Dedifferentiated amniotic fluid mesenchymal stem cell (primary cell): ENCODE measurements around the gene SMARCA2.

Experiments
- DNase-seq: peaks from one replicate; pipeline ENCODE4 v3.0.0-alpha.2; 2016; ENCODE audit errors: extremely low spot score

Gene SMARCA2

GRCh38 chr9:2170722-2171121, 155.6 kb downstream of the SMARCA2 start:
- no peak for DNase-seq

GRCh38 chr9:2173170-2173569, 158.0 kb downstream of the SMARCA2 start:
- DNase-seq = no peak

DNA sequence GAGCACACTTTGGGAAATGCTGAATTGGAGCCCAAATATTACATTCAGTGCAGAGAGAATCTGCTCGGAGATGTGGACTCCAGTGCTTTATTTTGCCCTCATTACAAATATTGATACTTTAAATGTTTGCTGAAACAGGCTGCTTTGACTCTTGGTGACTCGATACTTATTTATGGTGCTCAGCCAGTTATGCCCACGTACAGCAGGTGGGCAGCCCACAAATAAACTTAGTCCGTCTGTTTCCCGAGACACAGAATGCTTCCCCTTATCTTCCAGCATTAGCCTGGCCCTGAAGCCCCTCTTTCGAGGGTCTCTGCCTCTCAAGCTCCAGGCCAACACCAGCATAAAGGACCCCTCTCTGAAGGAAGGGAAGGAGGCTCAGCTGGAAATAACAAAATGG, 158.7 kb downstream of the SMARCA2 start:
- DNase-seq = no peak

- DNase-seq = no peak
Measured at GRCh38 chr9:2174306-2174705, 159.2 kb downstream of the SMARCA2 start.

- DNase-seq = no peak
Measured at GRCh38 chr9:2174911-2175310, 159.8 kb downstream of the SMARCA2 start.

DNA sequence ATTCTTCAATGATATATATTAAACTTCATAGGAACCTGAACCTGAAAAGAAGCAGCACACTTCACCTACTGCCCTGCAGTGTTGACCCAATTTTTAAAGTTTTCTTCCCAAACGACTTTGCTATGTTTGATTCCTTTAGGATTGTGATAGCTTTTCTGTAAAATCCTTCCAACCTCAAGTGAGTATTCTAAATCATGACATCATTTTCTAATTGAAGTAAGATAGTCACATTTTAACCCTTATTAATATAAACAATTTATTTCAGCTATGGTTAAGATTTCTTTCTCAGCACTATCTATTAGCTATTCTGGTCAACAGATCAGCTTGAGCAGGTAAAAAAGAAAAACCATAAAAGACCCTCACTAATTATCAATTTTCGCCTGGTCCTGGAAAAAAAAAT, 162.0 kb downstream of the SMARCA2 start:
- no peak for DNase-seq

GRCh38 chr9:2178034-2178734, 163.0 kb downstream of the SMARCA2 start:
- no peak for DNase-seq

GRCh38 chr9:2179567-2179966, 164.4 kb downstream of the SMARCA2 start:
- DNase-seq = no peak

GRCh38 chr9:2180154-2180553, 165.0 kb downstream of the SMARCA2 start:
- DNase-seq = no peak

- DNase-seq = no peak
Measured at GRCh38 chr9:2180704-2181103, 165.6 kb downstream of the SMARCA2 start.

DNA sequence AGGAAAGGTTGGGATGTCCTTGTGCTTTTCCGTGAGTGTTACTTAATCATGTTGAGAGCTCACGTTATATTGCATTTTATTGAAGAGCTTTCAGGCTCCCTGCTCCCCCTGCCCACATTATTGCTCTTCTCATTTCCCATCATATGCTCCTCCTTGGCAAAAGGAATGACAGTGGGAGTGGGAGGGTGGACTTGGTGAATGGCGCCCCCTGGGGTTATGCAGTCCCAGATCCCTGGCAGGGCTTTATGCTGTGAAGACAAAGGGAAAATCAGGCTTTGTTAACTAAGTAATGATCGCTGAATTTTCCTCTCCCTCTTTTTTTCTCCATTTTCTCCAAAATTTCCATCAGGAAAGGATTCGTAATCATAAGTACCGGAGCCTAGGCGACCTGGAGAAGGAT, 166.6 kb downstream of the SMARCA2 start:
- DNase-seq = no peak

DNA sequence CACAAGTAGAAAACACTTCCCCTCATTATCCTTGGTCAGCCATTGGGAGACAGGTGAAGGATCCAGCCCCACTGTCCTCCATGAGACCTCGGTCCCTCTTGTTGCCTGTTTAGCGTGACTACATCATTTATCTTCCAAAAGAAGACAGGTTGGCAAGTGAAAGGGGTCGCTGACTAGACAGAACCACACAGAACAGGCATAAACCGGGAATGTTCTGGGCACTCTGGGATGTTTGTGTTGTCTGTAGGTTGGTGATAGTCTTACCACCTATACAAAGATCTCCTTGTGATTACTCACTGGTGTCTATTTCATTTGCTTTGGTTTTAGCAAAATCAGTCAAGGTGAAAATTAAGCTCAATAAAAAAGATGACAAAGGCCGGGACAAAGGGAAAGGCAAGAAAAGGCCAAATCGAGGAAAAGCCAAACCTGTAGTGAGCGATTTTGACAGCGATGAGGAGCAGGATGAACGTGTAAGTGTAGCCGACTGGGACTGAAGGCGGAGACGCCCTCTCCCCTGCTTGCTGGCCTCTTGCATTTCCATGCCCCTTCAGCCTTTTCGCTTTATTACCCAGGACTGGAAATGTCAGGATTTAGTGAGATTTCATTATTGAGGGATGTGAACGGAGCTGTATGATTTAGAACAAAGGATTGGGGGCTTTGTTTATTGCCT, 175.9 kb downstream of the SMARCA2 start:
- DNase-seq = no peak

- no peak for DNase-seq
Measured at GRCh38 chr9:2191609-2191972, 176.4 kb downstream of the SMARCA2 start.

DNA sequence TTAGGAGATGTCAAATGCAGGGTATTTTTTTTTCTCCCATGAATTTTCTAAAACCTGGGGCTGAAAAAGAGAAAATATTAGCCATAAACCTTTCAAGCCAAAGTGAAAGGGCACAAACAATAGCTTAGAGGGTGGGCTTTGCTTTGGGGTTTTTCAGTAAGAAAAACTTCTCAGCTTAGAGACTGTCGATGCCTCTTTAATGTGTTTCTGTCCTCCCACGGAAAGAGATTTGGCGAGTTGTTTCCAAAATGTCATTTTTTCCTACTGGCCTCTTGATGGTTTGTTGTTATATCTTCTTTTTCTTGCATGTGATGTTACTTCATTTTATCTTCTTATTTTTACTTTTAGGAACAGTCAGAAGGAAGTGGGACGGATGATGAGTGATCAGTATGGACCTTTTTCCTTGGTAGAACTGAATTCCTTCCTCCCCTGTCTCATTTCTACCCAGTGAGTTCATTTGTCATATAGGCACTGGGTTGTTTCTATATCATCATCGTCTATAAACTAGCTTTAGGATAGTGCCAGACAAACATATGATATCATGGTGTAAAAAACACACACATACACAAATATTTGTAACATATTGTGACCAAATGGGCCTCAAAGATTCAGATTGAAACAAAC, 177.3 kb downstream of the SMARCA2 start:
- no peak for DNase-seq

DNA sequence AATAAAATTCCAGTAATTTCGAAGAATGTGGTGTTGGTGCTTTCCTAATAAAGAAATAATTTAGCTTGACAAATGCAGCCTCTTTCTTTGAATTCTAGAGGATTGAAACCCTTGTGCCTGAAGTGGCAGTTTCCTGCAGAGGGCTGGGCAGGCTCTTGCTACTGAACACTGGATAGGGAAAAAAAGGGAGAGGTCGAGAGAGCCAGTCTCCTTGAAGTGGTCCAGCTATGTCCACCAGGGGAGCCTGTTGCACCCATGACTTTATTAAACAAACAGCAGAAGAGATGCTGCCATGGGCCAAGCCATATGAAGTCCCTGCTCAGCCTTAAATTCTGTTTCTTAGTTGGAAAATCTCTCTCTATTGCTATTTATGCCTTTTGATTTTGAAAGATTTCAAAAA, 178.4 kb downstream of the SMARCA2 start:
- no peak for DNase-seq

DNA sequence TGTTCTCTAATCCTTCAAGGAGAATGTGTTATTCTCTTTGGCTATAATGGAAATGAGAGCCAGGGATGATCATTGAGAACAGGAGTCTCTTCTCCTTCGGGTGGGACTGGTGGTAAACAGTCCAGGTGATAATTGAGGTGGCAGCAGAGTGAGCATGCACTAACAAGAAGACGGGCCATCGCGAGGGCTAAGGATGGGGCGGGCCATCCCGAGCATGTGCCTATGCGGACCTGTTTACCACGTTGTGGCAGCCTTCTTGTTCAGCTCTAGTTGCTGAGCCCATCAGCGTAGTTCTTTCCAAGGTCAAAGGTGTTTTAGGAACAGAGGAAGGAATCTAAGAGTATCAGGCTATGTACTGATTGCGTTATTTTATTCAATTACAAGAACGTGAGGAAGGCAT, 180.1 kb downstream of the SMARCA2 start:
- no peak for DNase-seq

GRCh38 chr9:2196757-2197156, 181.6 kb downstream of the SMARCA2 start:
- no peak for DNase-seq

- DNase-seq = no peak
Measured at GRCh38 chr9:2198956-2199635, 183.9 kb downstream of the SMARCA2 start.

DNA sequence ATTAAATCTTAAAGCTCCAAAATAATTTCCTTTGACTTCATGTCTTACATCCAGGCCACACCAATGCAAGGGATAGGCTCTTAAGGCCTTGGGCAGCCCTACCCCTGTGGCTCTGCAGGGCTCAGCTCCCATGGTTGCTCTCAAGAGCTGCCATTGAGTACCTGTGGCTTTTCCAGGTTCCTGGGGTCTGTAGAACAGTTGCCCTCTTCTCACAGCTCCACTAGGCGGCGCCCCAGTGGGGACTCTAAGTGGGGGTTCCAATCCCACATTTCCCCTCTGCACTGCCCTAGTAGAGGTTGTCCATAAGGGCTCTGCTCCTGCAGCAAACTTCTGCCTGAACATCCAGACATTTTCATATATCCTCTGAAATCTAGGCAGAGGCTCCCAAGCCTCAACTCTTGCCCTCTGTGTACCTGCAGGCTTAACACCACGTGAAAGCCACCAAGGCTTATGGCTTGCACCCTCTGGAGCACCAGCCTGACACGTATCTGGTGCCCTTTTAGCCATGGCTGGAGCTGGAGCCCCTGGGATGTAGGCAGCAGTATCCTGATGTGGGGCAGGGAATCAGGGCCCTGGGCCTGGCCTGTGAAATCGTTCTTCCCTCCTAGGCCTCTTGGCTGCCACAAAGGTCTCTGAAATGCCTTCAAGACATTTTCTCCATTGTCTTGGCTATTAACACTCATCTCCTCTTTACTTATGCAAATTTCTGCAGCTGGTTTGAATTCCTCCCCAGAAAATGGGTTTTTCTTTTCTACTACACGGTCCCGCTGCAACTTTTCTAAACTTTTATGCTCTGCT, 185.1 kb downstream of the SMARCA2 start:
- DNase-seq = no peak

- no peak for DNase-seq
Measured at GRCh38 chr9:2208465-2208864, 193.3 kb downstream of the SMARCA2 start.

- no peak for DNase-seq
Measured at GRCh38 chr9:2208991-2209390, 193.8 kb downstream of the SMARCA2 start.

- no peak for DNase-seq
Measured at GRCh38 chr9:2209400-2209799, 194.3 kb downstream of the SMARCA2 start.
